Measurements from ENCODE around the gene MAOB. TPM values are rescaled to one million over a fixed set of nuclear protein-coding genes. Genes with fewer than 3 reads are reported as not detected.

Gene MAOB
- total RNA-seq, 2 donors from 2014 or later: 5.7 to 22.4 TPM

DNA sequence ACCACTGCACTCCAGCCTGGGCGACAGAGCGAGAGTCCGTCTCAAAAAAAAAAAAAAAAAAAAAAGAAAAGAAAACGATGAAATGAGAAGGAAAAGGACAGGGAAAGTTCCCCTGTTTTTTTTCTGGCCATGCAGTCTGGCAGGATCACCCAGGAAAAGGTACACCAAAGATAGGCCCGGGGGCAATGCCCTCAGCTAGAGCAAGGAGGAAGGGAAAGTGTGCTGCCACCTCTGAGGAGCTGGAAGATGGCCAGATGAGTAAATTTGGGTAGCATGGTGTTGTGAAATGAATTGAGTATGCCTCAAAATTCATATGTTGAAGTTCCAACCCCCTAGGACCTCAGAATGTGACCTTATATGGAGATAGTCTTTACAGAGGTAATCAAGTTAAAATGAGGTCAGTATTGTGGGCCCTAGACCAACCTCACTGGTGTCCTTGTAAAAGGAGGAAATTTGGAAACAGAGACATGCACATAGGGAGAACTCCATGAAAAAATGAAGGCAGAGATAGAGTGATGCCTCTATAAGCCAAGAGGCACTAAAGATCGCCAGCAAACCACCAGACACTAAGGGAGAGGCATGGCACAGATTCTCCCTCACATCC, 28.9 kb downstream of the MAOB start:
- no peaks in the 10 kb centered on the region for H3K9me3 ChIP-seq
- no peaks in the 10 kb centered on the region for H3K27me3 ChIP-seq
- ATAC-seq: no peak
- no peaks in the 10 kb centered on the region for H3K36me3 ChIP-seq (replicated peaks in 1 of 2; ENCODE audit: insufficient read depth in 1 of 2, low read depth in 2 of 2)
- intact Hi-C loops (cut with DNase I): no loop called here
- no peak for DNase-seq
- no peak overlapping the region for H3K4me3 ChIP-seq
- TF ChIP-seq, protein P1, sequence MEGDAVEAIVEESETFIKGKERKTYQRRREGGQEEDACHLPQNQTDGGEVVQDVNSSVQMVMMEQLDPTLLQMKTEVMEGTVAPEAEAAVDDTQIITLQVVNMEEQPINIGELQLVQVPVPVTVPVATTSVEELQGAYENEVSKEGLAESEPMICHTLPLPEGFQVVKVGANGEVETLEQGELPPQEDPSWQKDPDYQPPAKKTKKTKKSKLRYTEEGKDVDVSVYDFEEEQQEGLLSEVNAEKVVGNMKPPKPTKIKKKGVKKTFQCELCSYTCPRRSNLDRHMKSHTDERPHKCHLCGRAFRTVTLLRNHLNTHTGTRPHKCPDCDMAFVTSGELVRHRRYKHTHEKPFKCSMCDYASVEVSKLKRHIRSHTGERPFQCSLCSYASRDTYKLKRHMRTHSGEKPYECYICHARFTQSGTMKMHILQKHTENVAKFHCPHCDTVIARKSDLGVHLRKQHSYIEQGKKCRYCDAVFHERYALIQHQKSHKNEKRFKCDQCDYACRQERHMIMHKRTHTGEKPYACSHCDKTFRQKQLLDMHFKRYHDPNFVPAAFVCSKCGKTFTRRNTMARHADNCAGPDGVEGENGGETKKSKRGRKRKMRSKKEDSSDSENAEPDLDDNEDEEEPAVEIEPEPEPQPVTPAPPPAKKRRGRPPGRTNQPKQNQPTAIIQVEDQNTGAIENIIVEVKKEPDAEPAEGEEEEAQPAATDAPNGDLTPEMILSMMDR (IDR thresholded peaks at IDR 0.05): no peak
- no peak overlapping the region for H3K27ac ChIP-seq
- H3K4me1 ChIP-seq: no peaks in the 10 kb centered on the region
- 60 to 100% methylated on average over 2 of the region's 6 CpGs for WGBS, 2 donors

DNA sequence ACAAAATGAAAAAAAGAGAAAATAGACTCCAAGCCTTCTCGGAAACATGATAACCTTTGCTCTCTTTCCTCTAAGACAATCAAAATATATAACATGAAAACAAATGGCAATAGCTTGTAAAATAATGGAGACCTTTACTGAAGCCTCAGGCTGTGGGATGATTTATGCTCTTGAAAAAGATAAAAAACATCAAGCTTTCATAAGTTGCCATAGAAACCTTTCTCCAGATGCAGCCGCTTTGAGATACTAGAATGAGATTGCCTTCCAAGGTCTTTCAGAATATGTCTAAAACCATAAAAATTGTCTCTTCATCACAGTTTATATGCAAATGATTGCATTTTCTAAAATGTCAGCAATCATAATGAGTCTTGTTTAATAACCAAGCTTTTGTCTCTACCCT, 31.6 kb downstream of the MAOB start:
- intact Hi-C loops (cut with DNase I): no loop called here
- ATAC-seq: no peak
- WGBS, 2 donors: 71 to 87% methylated on average over 2 of the region's 2 CpGs

DNA sequence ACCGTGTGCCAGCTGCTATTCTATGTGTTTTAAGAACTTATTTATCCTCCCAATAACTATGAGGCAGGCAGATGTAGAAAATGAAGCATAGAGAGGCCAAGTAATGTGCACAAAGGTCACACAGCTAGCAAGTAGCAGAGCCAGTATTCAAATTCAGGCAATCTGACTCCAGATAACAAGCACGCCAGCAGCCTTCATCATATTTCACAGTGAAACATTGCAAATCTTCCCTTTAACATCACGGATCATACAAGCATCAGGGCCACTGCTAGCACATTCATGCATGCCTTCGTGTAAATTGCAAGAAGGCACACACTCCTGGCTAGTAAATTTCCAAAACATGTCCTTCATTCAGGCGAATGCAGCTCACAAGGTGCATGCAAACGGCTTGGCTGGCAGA, 33.1 kb downstream of the MAOB start:
- H3K36me3 ChIP-seq (replicated peaks in 1 of 2; ENCODE audit: insufficient read depth in 1 of 2, low read depth in 2 of 2): no peaks in the 10 kb centered on the region
- no peak overlapping the region for H3K27ac ChIP-seq
- H3K9me3 ChIP-seq: no peaks in the 10 kb centered on the region
- H3K4me3 ChIP-seq: no peak overlapping the region
- no peaks in the 10 kb centered on the region for H3K4me1 ChIP-seq
- intact Hi-C loops (cut with DNase I): no loop called here
- TF ChIP-seq, protein P1 (IDR thresholded peaks at IDR 0.05): no peak
- no peak for TF ChIP-seq POLR2A (IDR thresholded peaks at IDR 0.05)
- WGBS, 2 donors: 56 to 69% methylated on average over 5 to 6 of the region's 6 CpGs
- DNase-seq (no peak), ATAC-seq (no peak)
- no peaks in the 10 kb centered on the region for H3K27me3 ChIP-seq

More for the DNA sequence above, 31.6 kb downstream of the MAOB start:
- Histone ChIP-seq H3K27me3 (no peaks in the 10 kb centered on the region), H3K36me3 (replicated peaks in 1 of 2; ENCODE audit: insufficient read depth in 1 of 2, low read depth in 2 of 2) (no peaks in the 10 kb centered on the region), H3K4me1 (no peaks in the 10 kb centered on the region), H3K9me3 (no peaks in the 10 kb centered on the region), H3K27ac (no peak overlapping the region), H3K4me3 (no peak overlapping the region)
- no peak for DNase-seq
- TF ChIP-seq POLR2A (IDR thresholded peaks at IDR 0.05): no peak
- TF ChIP-seq, protein P1 (IDR thresholded peaks at IDR 0.05): no peak

DNA sequence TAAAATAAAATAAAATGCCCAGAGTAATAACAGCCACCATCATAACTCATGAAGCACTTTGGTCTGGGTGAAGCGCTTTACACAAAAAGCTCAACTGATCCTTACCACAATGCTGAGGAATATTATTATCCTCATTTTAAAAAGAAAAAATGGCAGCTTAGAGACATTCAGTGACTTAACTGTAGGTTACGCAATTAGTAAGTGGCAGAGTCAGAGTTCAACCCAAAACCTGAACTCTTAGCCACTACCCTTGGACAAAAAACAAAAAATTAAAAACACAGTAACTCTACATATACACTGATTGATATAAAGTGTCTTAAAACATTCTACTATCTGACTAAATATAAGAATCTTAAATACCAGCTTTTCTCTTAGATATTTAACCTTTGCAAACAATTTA, 34.9 kb downstream of the MAOB start:
- H3K4me1 ChIP-seq: no peaks in the 10 kb centered on the region
- DNase-seq (no peak), ATAC-seq (no peak)
- H3K27me3 ChIP-seq: no peaks in the 10 kb centered on the region
- H3K36me3 ChIP-seq (replicated peaks in 1 of 2; ENCODE audit: insufficient read depth in 1 of 2, low read depth in 2 of 2): no peaks in the 10 kb centered on the region
- H3K9me3 ChIP-seq: no peaks in the 10 kb centered on the region
- no peak for TF ChIP-seq POLR2A (IDR thresholded peaks at IDR 0.05)
- TF ChIP-seq, protein P1 (IDR thresholded peaks at IDR 0.05): no peak
- intact Hi-C loops (cut with DNase I): no loop called here
- no peak overlapping the region for H3K27ac ChIP-seq
- WGBS, 2 donors: 91 to 95% methylated on average over 2 of the region's 2 CpGs
- no peak overlapping the region for H3K4me3 ChIP-seq

DNA sequence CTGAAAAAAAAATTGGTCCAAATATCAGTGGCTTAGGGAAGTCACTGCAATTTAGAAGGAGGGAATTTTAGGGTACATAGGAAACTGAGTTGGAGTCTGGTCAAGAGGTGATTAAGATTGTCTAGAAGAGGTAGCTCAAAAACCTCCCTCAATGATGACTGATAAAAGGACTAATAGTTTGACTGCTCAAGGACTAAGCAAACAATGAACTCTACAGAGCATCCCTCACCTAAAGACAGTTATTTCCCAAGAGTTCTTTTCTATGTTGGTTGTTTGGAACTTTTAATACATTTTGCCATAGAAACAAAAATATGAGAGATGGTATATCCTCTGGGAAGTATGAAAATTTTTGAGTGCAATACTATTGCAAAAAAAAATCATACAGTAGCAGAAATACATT, 35.7 kb downstream of the MAOB start:
- no peak for DNase-seq
- H3K27me3 ChIP-seq: no peaks in the 10 kb centered on the region
- H3K36me3 ChIP-seq (replicated peaks in 1 of 2; ENCODE audit: insufficient read depth in 1 of 2, low read depth in 2 of 2): no peaks in the 10 kb centered on the region
- no peaks in the 10 kb centered on the region for H3K9me3 ChIP-seq
- no peak overlapping the region for H3K27ac ChIP-seq
- ATAC-seq: no peak
- TF ChIP-seq, protein P1 (IDR thresholded peaks at IDR 0.05): no peak
- TF ChIP-seq POLR2A (IDR thresholded peaks at IDR 0.05): no peak
- intact Hi-C loops (cut with DNase I): no loop called here
- H3K4me1 ChIP-seq: no peaks in the 10 kb centered on the region
- no peak overlapping the region for H3K4me3 ChIP-seq
